ENCODE data around the gene MID1. TPM values are rescaled to one million over a fixed set of nuclear protein-coding genes. Genes with fewer than 3 reads are reported as not detected.

MID1 gene
- total RNA-seq, 1 experiment from 2014 or later, result 0.04 TPM

DNA sequence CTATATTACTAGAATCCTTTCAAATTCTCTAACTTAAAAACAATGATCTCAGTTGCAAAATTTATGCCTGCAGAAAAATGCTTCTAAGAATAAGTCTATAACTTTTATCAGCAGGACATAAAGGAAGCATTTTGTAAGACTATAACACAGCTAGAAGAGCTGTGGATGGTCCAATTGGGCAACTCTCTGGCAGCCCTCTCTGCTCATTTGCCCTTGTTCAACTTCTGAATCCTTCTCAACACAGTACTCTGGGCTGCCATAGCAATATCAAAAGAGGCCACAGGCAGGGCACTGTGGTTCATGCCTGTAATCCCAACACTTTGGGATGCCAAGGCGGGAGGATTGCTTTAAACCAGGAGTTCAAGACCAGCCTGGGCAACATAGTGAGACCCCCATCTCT, 88.5 kb downstream of the MID1 start:
- no peaks in the 10 kb centered on the region for H3K4me1 ChIP-seq (ENCODE audit: low read length)
- H3K9me3 ChIP-seq (ENCODE audit: low read length), result no peaks in the 10 kb centered on the region
- H3K79me2 ChIP-seq (ENCODE audit: low read length), result no peaks in the 10 kb centered on the region
- no peak for DNase-seq
- no peak overlapping the region for H3K9ac ChIP-seq (ENCODE audit: low read length)
- H2AFZ ChIP-seq (ENCODE audit: low read length), result no peak overlapping the region
- H3K27me3 ChIP-seq (ENCODE audit: low read length), result no peaks in the 10 kb centered on the region
- H3K36me3 ChIP-seq (ENCODE audit: insufficient read depth, low read length), result no peaks in the 10 kb centered on the region
- no peak overlapping the region for H3K27ac ChIP-seq (ENCODE audit: low read length)
- H3K4me3 ChIP-seq (ENCODE audit: low read length), result no peak overlapping the region
- no peaks in the 10 kb centered on the region for H4K20me1 ChIP-seq (ENCODE audit: insufficient read depth, low read depth, low read length)
- no peak overlapping the region for H3K4me2 ChIP-seq (ENCODE audit: low read depth, low read length, poor library complexity, severe bottlenecking)
- no peaks in the 10 kb centered on the region for H3K9me2 ChIP-seq (replicated peaks; ENCODE audit: insufficient read depth, low read length)

DNA sequence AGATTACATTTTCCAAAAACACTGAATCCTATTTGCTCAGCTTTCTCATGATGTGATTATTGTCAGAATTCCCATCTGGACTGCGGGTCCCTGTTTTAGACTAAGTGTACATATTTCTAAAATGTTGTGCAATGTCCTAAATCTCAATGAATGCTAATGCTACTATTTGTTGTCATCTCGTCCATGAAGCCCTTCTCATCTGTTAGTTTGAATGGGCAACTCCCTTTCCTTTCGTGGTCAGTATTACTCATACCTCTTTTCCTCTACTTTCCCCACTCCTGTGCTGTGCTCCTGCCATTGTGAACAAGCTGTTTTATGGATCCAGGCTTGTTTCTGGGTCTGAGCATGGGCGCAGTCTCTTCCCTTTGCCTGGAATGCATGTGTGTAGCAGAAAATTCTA, 91.0 kb downstream of the MID1 start:
- no peak for DNase-seq
- Histone ChIP-seq H3K9me3 (ENCODE audit: low read length) (no peaks in the 10 kb centered on the region), H3K36me3 (ENCODE audit: insufficient read depth, low read length) (no peaks in the 10 kb centered on the region)

DNA sequence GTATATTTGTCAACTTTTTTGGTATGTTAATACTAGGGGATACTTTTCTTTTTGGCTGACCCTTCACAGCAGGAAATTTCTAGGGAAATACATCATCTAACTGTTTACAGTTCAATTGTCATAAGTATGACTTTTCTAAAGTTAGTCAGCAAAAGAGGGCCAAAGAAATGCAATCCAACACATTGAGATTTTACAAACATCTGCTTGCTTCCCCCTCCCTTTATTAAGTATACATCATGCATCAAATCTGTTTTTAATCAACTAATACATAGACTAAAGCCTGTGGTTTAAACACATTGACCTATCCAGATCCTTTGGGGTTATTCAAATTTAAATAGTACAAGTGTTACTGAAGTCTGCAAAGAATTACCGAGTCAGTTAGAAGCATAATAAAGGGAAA, 93.9 kb downstream of the MID1 start:
- no peaks in the 10 kb centered on the region for H4K20me1 ChIP-seq (ENCODE audit: insufficient read depth, low read depth, low read length)
- H3K79me2 ChIP-seq (ENCODE audit: low read length), result no peaks in the 10 kb centered on the region

More for the DNA sequence above, 91.0 kb downstream of the MID1 start:
- Histone ChIP-seq H3K4me2 (ENCODE audit: low read depth, low read length, poor library complexity, severe bottlenecking) (no peak overlapping the region), H3K27ac (ENCODE audit: low read length) (no peak overlapping the region), H4K20me1 (ENCODE audit: insufficient read depth, low read depth, low read length) (no peaks in the 10 kb centered on the region), H3K27me3 (ENCODE audit: low read length) (no peaks in the 10 kb centered on the region), H2AFZ (ENCODE audit: low read length) (no peak overlapping the region), H3K79me2 (ENCODE audit: low read length) (no peaks in the 10 kb centered on the region), H3K4me3 (ENCODE audit: low read length) (no peak overlapping the region), H3K9ac (ENCODE audit: low read length) (no peak overlapping the region), H3K9me2 (replicated peaks; ENCODE audit: insufficient read depth, low read length) (no peaks in the 10 kb centered on the region), H3K4me1 (ENCODE audit: low read length) (no peaks in the 10 kb centered on the region)

GRCh38 chrX:10525381-10526120, 94.8 kb downstream of the MID1 start:
- Histone ChIP-seq H3K9me2 (replicated peaks; ENCODE audit: insufficient read depth, low read length) (no peaks in the 10 kb centered on the region), H3K27me3 (ENCODE audit: low read length) (no peaks in the 10 kb centered on the region), H3K36me3 (ENCODE audit: insufficient read depth, low read length) (no peaks in the 10 kb centered on the region), H3K4me1 (ENCODE audit: low read length) (no peaks in the 10 kb centered on the region), H3K79me2 (ENCODE audit: low read length) (no peaks in the 10 kb centered on the region), H3K4me3 (ENCODE audit: low read length) (no peak overlapping the region), H3K4me2 (ENCODE audit: low read depth, low read length, poor library complexity, severe bottlenecking) (no peak overlapping the region), H3K9me3 (ENCODE audit: low read length) (no peaks in the 10 kb centered on the region), H4K20me1 (ENCODE audit: insufficient read depth, low read depth, low read length) (no peaks in the 10 kb centered on the region), H3K27ac (ENCODE audit: low read length) (no peak overlapping the region), H2AFZ (ENCODE audit: low read length) (no peak overlapping the region), H3K9ac (ENCODE audit: low read length) (no peak overlapping the region)
- DNase-seq, result no peak

More for the DNA sequence above, 93.9 kb downstream of the MID1 start:
- H3K27ac ChIP-seq (ENCODE audit: low read length), result no peak overlapping the region
- no peak for DNase-seq
- H3K9me3 ChIP-seq (ENCODE audit: low read length), result no peaks in the 10 kb centered on the region
- H3K4me3 ChIP-seq (ENCODE audit: low read length), result no peak overlapping the region
- no peaks in the 10 kb centered on the region for H3K27me3 ChIP-seq (ENCODE audit: low read length)
- no peaks in the 10 kb centered on the region for H3K36me3 ChIP-seq (ENCODE audit: insufficient read depth, low read length)
- no peak overlapping the region for H2AFZ ChIP-seq (ENCODE audit: low read length)
- H3K9me2 ChIP-seq (replicated peaks; ENCODE audit: insufficient read depth, low read length), result no peaks in the 10 kb centered on the region
- H3K4me1 ChIP-seq (ENCODE audit: low read length), result no peaks in the 10 kb centered on the region
- H3K4me2 ChIP-seq (ENCODE audit: low read depth, low read length, poor library complexity, severe bottlenecking), result no peak overlapping the region
- H3K9ac ChIP-seq (ENCODE audit: low read length), result no peak overlapping the region

- Histone ChIP-seq H2AFZ (ENCODE audit: low read length) (no peak overlapping the region), H3K27ac (ENCODE audit: low read length) (no peak overlapping the region), H3K79me2 (ENCODE audit: low read length) (no peaks in the 10 kb centered on the region), H3K9me3 (ENCODE audit: low read length) (no peaks in the 10 kb centered on the region), H3K27me3 (ENCODE audit: low read length) (no peaks in the 10 kb centered on the region), H3K4me2 (ENCODE audit: low read depth, low read length, poor library complexity, severe bottlenecking) (no peak overlapping the region), H4K20me1 (ENCODE audit: insufficient read depth, low read depth, low read length) (no peaks in the 10 kb centered on the region), H3K9me2 (replicated peaks; ENCODE audit: insufficient read depth, low read length) (no peaks in the 10 kb centered on the region), H3K4me3 (ENCODE audit: low read length) (no peak overlapping the region), H3K36me3 (ENCODE audit: insufficient read depth, low read length) (no peaks in the 10 kb centered on the region), H3K9ac (ENCODE audit: low read length) (no peak overlapping the region), H3K4me1 (ENCODE audit: low read length) (no peaks in the 10 kb centered on the region)
- DNase-seq, result no peak
These were observed 95.8 kb downstream of the MID1 start for GRCh38 chrX:10524578-10524977.

DNA sequence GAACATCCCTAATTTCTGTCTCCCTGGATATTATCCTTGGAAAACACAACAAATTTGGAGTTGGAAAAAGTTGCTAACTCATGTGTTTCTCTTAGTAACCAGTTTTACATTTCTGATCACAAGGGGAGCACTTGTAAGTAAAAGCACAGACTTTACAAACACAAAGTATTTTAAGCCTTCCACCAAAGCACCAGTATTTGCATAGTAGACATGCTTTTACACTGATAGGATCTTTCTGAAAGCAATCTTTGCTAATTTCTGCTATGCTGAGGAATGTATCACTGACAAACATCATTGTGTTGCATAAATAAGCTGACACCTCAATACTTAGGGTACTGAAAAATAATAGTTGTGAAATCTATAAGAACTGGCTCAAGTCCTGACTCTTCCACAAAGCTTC, 100.6 kb downstream of the MID1 start:
- Histone ChIP-seq H3K4me1 (ENCODE audit: low read length) (no peaks in the 10 kb centered on the region), H3K36me3 (ENCODE audit: insufficient read depth, low read length) (no peaks in the 10 kb centered on the region), H3K79me2 (ENCODE audit: low read length) (no peaks in the 10 kb centered on the region), H4K20me1 (ENCODE audit: insufficient read depth, low read depth, low read length) (no peaks in the 10 kb centered on the region), H3K9me2 (replicated peaks; ENCODE audit: insufficient read depth, low read length) (no peaks in the 10 kb centered on the region), H2AFZ (ENCODE audit: low read length) (no peak overlapping the region), H3K27ac (ENCODE audit: low read length) (no peak overlapping the region), H3K4me2 (ENCODE audit: low read depth, low read length, poor library complexity, severe bottlenecking) (no peak overlapping the region), H3K4me3 (ENCODE audit: low read length) (no peak overlapping the region), H3K9me3 (ENCODE audit: low read length) (no peaks in the 10 kb centered on the region), H3K9ac (ENCODE audit: low read length) (no peak overlapping the region), H3K27me3 (ENCODE audit: low read length) (no peaks in the 10 kb centered on the region)
- no peak for DNase-seq

GRCh38 chrX:10519278-10519677, 101.1 kb downstream of the MID1 start:
- Histone ChIP-seq H3K4me3 (ENCODE audit: low read length) (no peak overlapping the region), H3K36me3 (ENCODE audit: insufficient read depth, low read length) (no peaks in the 10 kb centered on the region), H3K4me2 (ENCODE audit: low read depth, low read length, poor library complexity, severe bottlenecking) (no peak overlapping the region), H3K9ac (ENCODE audit: low read length) (no peak overlapping the region), H2AFZ (ENCODE audit: low read length) (no peak overlapping the region), H3K27ac (ENCODE audit: low read length) (no peak overlapping the region), H4K20me1 (ENCODE audit: insufficient read depth, low read depth, low read length) (no peaks in the 10 kb centered on the region), H3K9me3 (ENCODE audit: low read length) (no peaks in the 10 kb centered on the region), H3K4me1 (ENCODE audit: low read length) (no peaks in the 10 kb centered on the region), H3K27me3 (ENCODE audit: low read length) (no peaks in the 10 kb centered on the region), H3K9me2 (replicated peaks; ENCODE audit: insufficient read depth, low read length) (no peaks in the 10 kb centered on the region), H3K79me2 (ENCODE audit: low read length) (no peaks in the 10 kb centered on the region)
- DNase-seq, result no peak

GRCh38 chrX:10518073-10518472, 102.3 kb downstream of the MID1 start:
- no peak for DNase-seq
- H3K36me3 ChIP-seq (ENCODE audit: insufficient read depth, low read length), result no peaks in the 10 kb centered on the region
- H3K9me2 ChIP-seq (replicated peaks; ENCODE audit: insufficient read depth, low read length), result no peaks in the 10 kb centered on the region
- H3K9me3 ChIP-seq (ENCODE audit: low read length), result no peaks in the 10 kb centered on the region
- H3K27ac ChIP-seq (ENCODE audit: low read length), result no peak overlapping the region
- no peaks in the 10 kb centered on the region for H3K27me3 ChIP-seq (ENCODE audit: low read length)
- no peak overlapping the region for H3K4me2 ChIP-seq (ENCODE audit: low read depth, low read length, poor library complexity, severe bottlenecking)
- H3K4me1 ChIP-seq (ENCODE audit: low read length), result no peaks in the 10 kb centered on the region
- no peaks in the 10 kb centered on the region for H4K20me1 ChIP-seq (ENCODE audit: insufficient read depth, low read depth, low read length)
- H2AFZ ChIP-seq (ENCODE audit: low read length), result no peak overlapping the region
- H3K79me2 ChIP-seq (ENCODE audit: low read length), result no peaks in the 10 kb centered on the region
- H3K9ac ChIP-seq (ENCODE audit: low read length), result no peak overlapping the region
- no peak overlapping the region for H3K4me3 ChIP-seq (ENCODE audit: low read length)
